ENCODE data around the gene RHOH.

- TF ChIP-seq FOXK2 (IDR thresholded peaks at IDR 0.05), result no peak
- no peak for TF ChIP-seq HDGF (IDR thresholded peaks at IDR 0.05; ENCODE audit: borderline replicate concordance)
- TF ChIP-seq FOXM1 (IDR thresholded peaks at IDR 0.05; ENCODE audit: borderline replicate concordance), result no peak
- no peak for TF ChIP-seq SP1 (IDR thresholded peaks at IDR 0.05)
- no peak for TF ChIP-seq FOXA1 (IDR thresholded peaks at IDR 0.05)
- no peak for TF ChIP-seq SUZ12 (IDR thresholded peaks at IDR 0.05)
Observed at GRCh38 chr4:40196724-40197281, at the start of gene RHOH.

Measured in HEK293T (cell line).